HepG2 (cell line): ENCODE measurements around the gene PSMD12. TPM values are rescaled to one million over a fixed set of nuclear protein-coding genes. Genes with fewer than 3 reads are reported as not detected.

ENCODE experiments used
- HOXA7 ChIP-seq: sonication (generic); formaldehyde crosslinking; IDR thresholded peaks from 2 replicates; pipeline ENCODE4 v1.8.1; 2022; ENCODE audit warnings: mild to moderate bottlenecking, missing genetic modification reagents, moderate library complexity
- ISX ChIP-seq: sonication (generic); formaldehyde crosslinking; conservative IDR thresholded peaks from 2 replicates; pipeline ENCODE4 v1.5.0; 2020; ENCODE audit warnings: missing genetic modification reagents
- MED13 ChIP-seq: sonication (generic); formaldehyde crosslinking; IDR thresholded peaks from 2 replicates; pipeline ENCODE4 v1.5.0; 2020; ENCODE audit warnings: missing genetic modification reagents
- MTF1 ChIP-seq: sonication (generic); formaldehyde crosslinking; IDR thresholded peaks from 2 replicates; pipeline ENCODE4 v1.5.0; 2020; ENCODE audit warnings: missing genetic modification reagents
- PHF21A ChIP-seq: sonication (generic); formaldehyde crosslinking; IDR thresholded peaks from 2 replicates; pipeline ENCODE4 v1.5.0; 2020; ENCODE audit warnings: mild to moderate bottlenecking, missing genetic modification reagents
- SKI ChIP-seq: fragments of 450-650 bp; IDR thresholded peaks from one replicate; pipeline ENCODE4 v1.6.1; 2018; ENCODE audit warnings: mild to moderate bottlenecking; ENCODE audit not compliant: partially characterized antibody
- SP5 ChIP-seq: IDR thresholded peaks from 2 replicates; pipeline ENCODE4 v1.6.1; 2016; ENCODE audit warnings: low read depth, borderline replicate concordance
- SRY ChIP-seq: sonication (generic); formaldehyde crosslinking; IDR thresholded peaks from 2 replicates; pipeline ENCODE4 v1.8.0; 2022; ENCODE audit warnings: mild to moderate bottlenecking, missing genetic modification reagents
- ZBTB21 ChIP-seq: sonication (generic); formaldehyde crosslinking; IDR thresholded peaks from 2 replicates; pipeline ENCODE4 v1.4.0; 2020; ENCODE audit warnings: missing genetic modification reagents
- ZFP36L2 ChIP-seq: sonication (generic); formaldehyde crosslinking; IDR thresholded peaks from 2 replicates; pipeline ENCODE4 v1.4.0; 2020; ENCODE audit warnings: missing genetic modification reagents
- ZKSCAN8 ChIP-seq: IDR thresholded peaks from 2 replicates; pipeline ENCODE4 v1.6.1; 2016; ENCODE audit warnings: borderline replicate concordance, missing genetic modification reagents, missing compliant biosample characterization
- ZNF10 ChIP-seq: sonication (generic); formaldehyde crosslinking; IDR thresholded peaks from 2 replicates; pipeline ENCODE4 v1.4.0; 2020; ENCODE audit warnings: mild to moderate bottlenecking, low read depth, missing genetic modification reagents, borderline replicate concordance
- ZNF160 ChIP-seq: sonication (generic); formaldehyde crosslinking; IDR thresholded peaks from 2 replicates; pipeline ENCODE4 v1.8.0; 2022; ENCODE audit warnings: mild to moderate bottlenecking, inconsistent platforms, missing genetic modification reagents
- ZNF3 ChIP-seq: IDR thresholded peaks from 2 replicates; pipeline ENCODE4 v1.7.0; 2017; ENCODE audit warnings: inconsistent platforms
- ZNF30 ChIP-seq: sonication (generic); formaldehyde crosslinking; IDR thresholded peaks from 2 replicates; pipeline ENCODE4 v1.5.0; 2020; ENCODE audit warnings: mild to moderate bottlenecking, missing genetic modification reagents
- ZNF326 ChIP-seq: sonication (generic); formaldehyde crosslinking; IDR thresholded peaks from 2 replicates; pipeline ENCODE4 v1.4.0; 2020; ENCODE audit warnings: missing genetic modification reagents, borderline replicate concordance
- ZNF572 ChIP-seq: sonication (generic); formaldehyde crosslinking; IDR thresholded peaks from 2 replicates; pipeline ENCODE4 v1.5.1; 2020; ENCODE audit warnings: mild to moderate bottlenecking, missing genetic modification reagents
- ZNF709 ChIP-seq: sonication (generic); formaldehyde crosslinking; IDR thresholded peaks from 2 replicates; pipeline ENCODE4 v1.5.0; 2020; ENCODE audit warnings: mild to moderate bottlenecking, missing genetic modification reagents
- ZSCAN22 ChIP-seq: sonication (generic); formaldehyde crosslinking; IDR thresholded peaks from 2 replicates; pipeline ENCODE4 v1.4.0; 2020; ENCODE audit warnings: mild to moderate bottlenecking, missing genetic modification reagents
- polyA plus RNA-seq, 8 experiments: library from polyadenylated mRNA; depleted of rRNA in 3 of 8; stranded (reverse) in 7 of 8; unstranded in 1 of 8; fragments of >200 nt; fragmentation: Illumina TruSeq in 4 of 8; extraction: Trizol in 4 of 8; gene quantifications; 2 replicates each; pipeline versions ENCODE4 v1.2.1 to v1.2.3, GENCODE V29; 2011 to 2016; ENCODE audit warnings: low read depth in 4 of 8, missing spikeins in 1 of 8, mixed read lengths in 1 of 8; ENCODE audit not compliant: insufficient read depth in 1 of 8
- total RNA-seq, 5 experiments: library from RNA; depleted of rRNA; stranded (reverse); fragments of >200 nt; fragmentation: Illumina TruSeq; extraction: Trizol; gene quantifications; 2 replicates each; pipeline ENCODE4 v1.2.3, GENCODE V29; 2016; ENCODE audit warnings: low read depth in 1 of 5
- TF ChIP-seq, protein P1 (sequence below): sonication (generic); formaldehyde crosslinking; conservative IDR thresholded peaks from 2 replicates; pipeline ENCODE4 v1.8.0; 2022; ENCODE audit warnings: mild to moderate bottlenecking, moderate library complexity, missing genetic modification reagents
- TF ChIP-seq, protein P2 (sequence below): IDR thresholded peaks from 2 replicates; pipeline ENCODE4 v1.6.1; 2016
- TF ChIP-seq, protein P3 (sequence below): sonication (generic); formaldehyde crosslinking; IDR thresholded peaks from 2 replicates; pipeline ENCODE4 v1.5.0; 2020; ENCODE audit warnings: mild to moderate bottlenecking, missing genetic modification reagents
- TF ChIP-seq, protein P4 (sequence below): IDR thresholded peaks from 2 replicates; pipeline ENCODE4 v1.6.1; 2016; ENCODE audit warnings: mild to moderate bottlenecking, missing biosample characterization, missing genetic modification reagents
- TF ChIP-seq, protein P5 (sequence below): sonication (generic); formaldehyde crosslinking; IDR thresholded peaks from 2 replicates; pipeline ENCODE4 v1.4.0; 2020; ENCODE audit warnings: missing genetic modification reagents, mild to moderate bottlenecking, borderline replicate concordance

PSMD12 gene
- total and polyA plus RNA-seq, 2 of the 13 experiments (the other 11 are each of a cell fraction or from before 2014, with no cell fraction given), result 27.4 to 71.7 TPM

DNA sequence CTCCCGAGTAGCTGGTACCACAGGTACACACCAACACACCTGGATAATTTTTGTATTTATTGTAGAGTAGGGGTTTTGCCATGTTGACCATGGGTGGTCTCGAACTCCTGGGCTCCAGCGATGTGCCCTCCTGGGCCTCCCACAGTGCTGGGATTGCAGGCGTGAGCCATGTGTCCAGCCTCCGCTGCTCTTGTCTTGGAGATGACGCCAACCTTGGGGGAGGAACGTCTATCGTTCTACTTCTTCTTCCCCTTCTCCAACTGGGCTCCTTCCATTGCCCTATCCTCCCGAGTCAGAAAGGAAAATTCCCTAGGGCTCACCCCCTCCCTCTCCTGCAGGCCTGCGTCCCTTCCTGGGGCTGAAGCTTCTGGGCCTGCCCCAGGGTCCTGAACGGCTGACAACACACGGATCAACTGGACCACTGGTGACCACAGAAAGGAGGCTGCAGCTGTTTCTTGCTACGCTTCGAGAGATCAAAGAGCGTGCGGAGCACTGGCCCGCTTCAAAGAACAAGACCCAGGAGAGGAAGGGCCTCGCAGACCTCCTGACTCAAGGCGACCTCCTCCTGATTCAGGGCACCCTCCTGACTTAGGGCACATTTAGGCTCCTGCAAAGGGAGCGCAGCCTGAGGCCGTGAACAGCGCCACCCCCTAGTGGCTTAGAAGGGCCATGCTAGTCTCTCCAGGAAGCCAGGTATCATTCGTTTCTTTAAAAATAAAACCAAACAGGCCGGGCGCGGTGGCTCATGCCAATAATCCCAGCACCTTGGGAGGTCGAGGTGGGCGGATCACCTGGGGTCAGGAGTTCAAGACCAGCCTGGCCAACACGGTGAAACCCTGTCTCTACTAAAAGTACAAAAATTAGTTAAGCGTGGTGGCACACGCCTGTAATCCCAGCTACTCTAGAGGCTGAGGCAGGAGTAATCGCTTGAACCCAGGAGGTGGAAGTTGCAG, 72.8 kb downstream of the PSMD12 start (continued):
- TF ChIP-seq, protein P1, sequence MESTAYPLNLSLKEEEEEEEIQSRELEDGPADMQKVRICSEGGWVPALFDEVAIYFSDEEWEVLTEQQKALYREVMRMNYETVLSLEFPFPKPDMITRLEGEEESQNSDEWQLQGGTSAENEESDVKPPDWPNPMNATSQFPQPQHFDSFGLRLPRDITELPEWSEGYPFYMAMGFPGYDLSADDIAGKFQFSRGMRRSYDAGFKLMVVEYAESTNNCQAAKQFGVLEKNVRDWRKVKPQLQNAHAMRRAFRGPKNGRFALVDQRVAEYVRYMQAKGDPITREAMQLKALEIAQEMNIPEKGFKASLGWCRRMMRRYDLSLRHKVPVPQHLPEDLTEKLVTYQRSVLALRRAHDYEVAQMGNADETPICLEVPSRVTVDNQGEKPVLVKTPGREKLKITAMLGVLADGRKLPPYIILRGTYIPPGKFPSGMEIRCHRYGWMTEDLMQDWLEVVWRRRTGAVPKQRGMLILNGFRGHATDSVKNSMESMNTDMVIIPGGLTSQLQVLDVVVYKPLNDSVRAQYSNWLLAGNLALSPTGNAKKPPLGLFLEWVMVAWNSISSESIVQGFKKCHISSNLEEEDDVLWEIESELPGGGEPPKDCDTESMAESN (CRISPR knock-in tag), result no peak
- TF ChIP-seq MTF1 (CRISPR knock-in tag), result no peak
- no peak; the same call in 1 of the 2 replicates for TF ChIP-seq ZKSCAN8 (CRISPR knock-in tag)
- no peak for TF ChIP-seq ZNF30 (CRISPR knock-in tag)
- no peak for TF ChIP-seq ZNF572
- TF ChIP-seq ZBTB21 (CRISPR knock-in tag), result no peak
- TF ChIP-seq ZNF10 (CRISPR knock-in tag), result no peak
- no peak; the same call in 1 of the 2 replicates for TF ChIP-seq SP5 (CRISPR knock-in tag)
- TF ChIP-seq ZNF709, result no peak
- no peak for TF ChIP-seq ZSCAN22 (CRISPR knock-in tag)
- TF ChIP-seq, protein P2, sequence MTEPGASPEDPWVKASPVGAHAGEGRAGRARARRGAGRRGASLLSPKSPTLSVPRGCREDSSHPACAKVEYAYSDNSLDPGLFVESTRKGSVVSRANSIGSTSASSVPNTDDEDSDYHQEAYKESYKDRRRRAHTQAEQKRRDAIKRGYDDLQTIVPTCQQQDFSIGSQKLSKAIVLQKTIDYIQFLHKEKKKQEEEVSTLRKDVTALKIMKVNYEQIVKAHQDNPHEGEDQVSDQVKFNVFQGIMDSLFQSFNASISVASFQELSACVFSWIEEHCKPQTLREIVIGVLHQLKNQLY (CRISPR knock-in tag), result no peak
- TF ChIP-seq HOXA7 (CRISPR knock-in tag), result no peak
- no peak for TF ChIP-seq ZNF3
- TF ChIP-seq, protein P3, sequence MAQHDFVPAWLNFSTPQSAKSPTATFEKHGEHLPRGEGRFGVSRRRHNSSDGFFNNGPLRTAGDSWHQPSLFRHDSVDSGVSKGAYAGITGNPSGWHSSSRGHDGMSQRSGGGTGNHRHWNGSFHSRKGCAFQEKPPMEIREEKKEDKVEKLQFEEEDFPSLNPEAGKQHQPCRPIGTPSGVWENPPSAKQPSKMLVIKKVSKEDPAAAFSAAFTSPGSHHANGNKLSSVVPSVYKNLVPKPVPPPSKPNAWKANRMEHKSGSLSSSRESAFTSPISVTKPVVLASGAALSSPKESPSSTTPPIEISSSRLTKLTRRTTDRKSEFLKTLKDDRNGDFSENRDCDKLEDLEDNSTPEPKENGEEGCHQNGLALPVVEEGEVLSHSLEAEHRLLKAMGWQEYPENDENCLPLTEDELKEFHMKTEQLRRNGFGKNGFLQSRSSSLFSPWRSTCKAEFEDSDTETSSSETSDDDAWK (CRISPR knock-in tag), result no peak
- TF ChIP-seq, protein P4, sequence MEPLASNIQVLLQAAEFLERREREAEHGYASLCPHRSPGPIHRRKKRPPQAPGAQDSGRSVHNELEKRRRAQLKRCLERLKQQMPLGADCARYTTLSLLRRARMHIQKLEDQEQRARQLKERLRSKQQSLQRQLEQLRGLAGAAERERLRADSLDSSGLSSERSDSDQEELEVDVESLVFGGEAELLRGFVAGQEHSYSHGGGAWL (CRISPR knock-in tag), result peak; percentile 53; the same call in 1 of the 2 replicates
- TF ChIP-seq SKI, result no peak
- TF ChIP-seq MED13 (CRISPR knock-in tag), result no peak
- no peak for TF ChIP-seq ZFP36L2 (CRISPR knock-in tag)
- TF ChIP-seq, protein P5, sequence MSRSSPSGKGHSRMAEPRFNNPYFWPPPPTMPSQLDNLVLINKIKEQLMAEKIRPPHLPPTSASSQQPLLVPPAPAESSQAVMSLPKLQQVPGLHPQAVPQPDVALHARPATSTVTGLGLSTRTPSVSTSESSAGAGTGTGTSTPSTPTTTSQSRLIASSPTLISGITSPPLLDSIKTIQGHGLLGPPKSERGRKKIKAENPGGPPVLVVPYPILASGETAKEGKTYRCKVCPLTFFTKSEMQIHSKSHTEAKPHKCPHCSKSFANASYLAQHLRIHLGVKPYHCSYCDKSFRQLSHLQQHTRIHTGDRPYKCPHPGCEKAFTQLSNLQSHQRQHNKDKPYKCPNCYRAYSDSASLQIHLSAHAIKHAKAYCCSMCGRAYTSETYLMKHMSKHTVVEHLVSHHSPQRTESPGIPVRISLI (CRISPR knock-in tag), result no peak
- TF ChIP-seq ZNF160 (CRISPR knock-in tag), result no peak
- no peak for TF ChIP-seq SRY
- TF ChIP-seq ZNF326, result no peak
- 0 out of 2 replicates have a peak, but pooled peaks have one; percentile 12 for TF ChIP-seq PHF21A (CRISPR knock-in tag)
- TF ChIP-seq ISX (CRISPR knock-in tag), result no peak
